Ishikawa (cell line): ENCODE measurements around the gene PTPRD.

Experiments used
- CREB1 ChIP-seq: IDR thresholded peaks from 2 replicates; pipeline ENCODE4 v1.6.1; 2012; ENCODE audit warnings: low read depth
- EP300 ChIP-seq: IDR thresholded peaks from 2 replicates; pipeline ENCODE4 v1.6.1; 2012; ENCODE audit warnings: borderline replicate concordance
- MAX ChIP-seq: IDR thresholded peaks from 2 replicates; pipeline ENCODE4 v1.6.1; 2012
- RAD21 ChIP-seq: IDR thresholded peaks from 2 replicates; pipeline ENCODE4 v1.6.1; 2012; ENCODE audit warnings: low read depth
- REST ChIP-seq: IDR thresholded peaks from 2 replicates; pipeline ENCODE4 v1.6.1; 2012; ENCODE audit warnings: low read depth, mild to moderate bottlenecking
- TAF1 ChIP-seq: IDR thresholded peaks from 2 replicates; pipeline ENCODE4 v1.6.1; 2012; ENCODE audit warnings: low read depth, mild to moderate bottlenecking

DNA sequence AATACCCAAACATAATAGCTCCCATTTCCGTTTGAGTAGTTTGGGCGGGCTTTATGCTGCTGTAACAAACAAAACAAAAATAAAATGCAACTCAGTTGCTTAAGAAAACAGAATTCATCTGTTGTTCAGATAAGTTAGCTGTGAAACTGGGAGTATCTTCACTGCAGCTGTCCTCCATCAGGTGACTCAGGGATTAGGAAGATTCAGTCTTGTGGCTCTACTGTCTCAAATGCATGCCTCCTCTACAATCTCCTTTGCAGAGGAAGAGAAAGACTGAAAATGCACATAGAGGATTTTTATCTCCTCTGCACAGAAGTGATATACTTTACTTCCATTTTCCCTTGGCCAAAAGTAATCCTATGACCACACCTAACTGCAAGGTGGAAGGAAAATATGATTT is 883.7 kb downstream of the PTPRD start:
- TF ChIP-seq REST (no peak), RAD21 (no peak), MAX (no peak), TAF1 (no peak), EP300 (no peak), CREB1 (no peak)
